SK-N-SH treated with all-trans-retinoic acid at 6 μM for 48 hours (cell line): ENCODE measurements around the gene ENDOV.

Experiments
- ATAC-seq: fragments of 200-7000 bp; cut with Tn5 transposase; 3 replicates; pipeline ENCODE4 v1.9.1; 2020; ENCODE audit warnings: mild to moderate bottlenecking, moderate library complexity
- ARNTL ChIP-seq: fragments of 450-650 bp; formaldehyde crosslinking; IDR thresholded peaks from 2 replicates; pipeline ENCODE4 v1.5.0; 2020; ENCODE audit warnings: low read depth, mild to moderate bottlenecking, moderate library complexity, borderline replicate concordance
- BACH2 ChIP-seq: fragments of 250-450 bp; sonication (Bioruptor Pico); IDR thresholded peaks from 2 replicates; pipeline ENCODE4 v1.9.0; 2021; ENCODE audit warnings: mild to moderate bottlenecking, borderline replicate concordance
- CREB5 ChIP-seq: fragments of 250-450 bp; sonication (Bioruptor Pico); IDR thresholded peaks from 2 replicates; pipeline ENCODE4 v1.5.1; 2020; ENCODE audit warnings: low read depth, mild to moderate bottlenecking, moderate library complexity
- CSDC2 ChIP-seq: fragments of 250-450 bp; sonication (Bioruptor Pico); IDR thresholded peaks from 2 replicates; pipeline ENCODE4 v1.5.0; 2020; ENCODE audit warnings: mild to moderate bottlenecking, moderate library complexity
- CSRNP3 ChIP-seq: fragments of 250-450 bp; sonication (Bioruptor Pico); IDR thresholded peaks from 2 replicates; pipeline ENCODE4 v1.5.1; 2021; ENCODE audit warnings: mild to moderate bottlenecking, moderate library complexity
- ESRRG ChIP-seq: fragments of 250-450 bp; sonication (Bioruptor Pico); IDR thresholded peaks from 2 replicates; pipeline ENCODE4 v1.6.1; 2021; ENCODE audit warnings: mild to moderate bottlenecking
- OSR1 ChIP-seq: fragments of 250-450 bp; sonication (Bioruptor Pico); IDR thresholded peaks from 2 replicates; pipeline ENCODE4 v1.8.0; 2022; ENCODE audit warnings: moderate library complexity, mild to moderate bottlenecking, inconsistent platforms
- PATZ1 ChIP-seq: fragments of 250-450 bp; sonication (Bioruptor Pico); IDR thresholded peaks from 2 replicates; pipeline ENCODE4 v1.8.0; 2020; ENCODE audit warnings: mild to moderate bottlenecking, moderate library complexity, borderline replicate concordance
- POU6F1 ChIP-seq: fragments of 250-450 bp; sonication (Bioruptor Pico); IDR thresholded peaks from 2 replicates; pipeline ENCODE4 v1.8.0; 2021; ENCODE audit warnings: low read depth, mild to moderate bottlenecking, moderate library complexity, borderline replicate concordance
- PPARA ChIP-seq: fragments of 250-450 bp; sonication (Bioruptor Pico); IDR thresholded peaks from 2 replicates; pipeline ENCODE4 v1.5.0; 2020; ENCODE audit warnings: mild to moderate bottlenecking, borderline replicate concordance
- RARB ChIP-seq: fragments of 250-450 bp; sonication (Bioruptor Pico); IDR thresholded peaks from 2 replicates; pipeline ENCODE4 v1.8.0; 2021; ENCODE audit warnings: mild to moderate bottlenecking, moderate library complexity
- TCF4 ChIP-seq: fragments of 250-450 bp; sonication (Bioruptor Pico); IDR thresholded peaks from 2 replicates; pipeline ENCODE4 v1.8.0; 2021; ENCODE audit warnings: mild to moderate bottlenecking, moderate library complexity, borderline replicate concordance
- TOX ChIP-seq: fragments of 250-450 bp; sonication (Bioruptor Pico); IDR thresholded peaks from 2 replicates; pipeline ENCODE4 v1.8.0; 2021; ENCODE audit warnings: mild to moderate bottlenecking, moderate library complexity, borderline replicate concordance
- ZC3H10 ChIP-seq: fragments of 250-450 bp; sonication (Bioruptor Pico); IDR thresholded peaks from 2 replicates; pipeline ENCODE4 v1.5.1; 2021; ENCODE audit warnings: mild to moderate bottlenecking, moderate library complexity
- ZFP3 ChIP-seq: fragments of 250-450 bp; sonication (Bioruptor Pico); IDR thresholded peaks from 2 replicates; pipeline ENCODE4 v1.5.0; 2020; ENCODE audit warnings: mild to moderate bottlenecking, moderate library complexity
- ZNF70 ChIP-seq: fragments of 450-650 bp; formaldehyde crosslinking; IDR thresholded peaks from 2 replicates; pipeline ENCODE4 v1.5.0; 2020; ENCODE audit warnings: mild to moderate bottlenecking, moderate library complexity

Gene ENDOV

GRCh38 chr17:80416260-80416939, 1.4 kb downstream of the ENDOV start:
- TF ChIP-seq PATZ1 (CRISPR knock-in tag) = no peak
- TF ChIP-seq, all 23 proteins: peak for 0
- no peak for ATAC-seq

- ATAC-seq = no peak
- no peak for TF ChIP-seq CSRNP3
Measured at GRCh38 chr17:80416940-80417293, 1.9 kb downstream of the ENDOV start.

- ATAC-seq = no peak
- TF ChIP-seq OSR1 (CRISPR knock-in tag) = no peak
- no peak for TF ChIP-seq RARB (CRISPR knock-in tag)
- TF ChIP-seq BACH2 (CRISPR knock-in tag) = no peak
- no peak for TF ChIP-seq TCF4 (CRISPR knock-in tag)
- TF ChIP-seq PPARA (CRISPR knock-in tag) = no peak
- no peak for TF ChIP-seq PATZ1 (CRISPR knock-in tag)
- TF ChIP-seq ZFP3 (CRISPR knock-in tag) = no peak
- no peak for TF ChIP-seq CSRNP3
- TF ChIP-seq ARNTL (CRISPR knock-in tag) = no peak
- no peak for TF ChIP-seq CREB5 (CRISPR knock-in tag)
- no peak for TF ChIP-seq POU6F1 (CRISPR knock-in tag)
- TF ChIP-seq TOX (CRISPR knock-in tag) = no peak
Measured at GRCh38 chr17:80418589-80418988, 3.6 kb downstream of the ENDOV start.

- no peak for ATAC-seq
- TF ChIP-seq ZNF70 (CRISPR knock-in tag) = no peak
- TF ChIP-seq CREB5 (CRISPR knock-in tag) = no peak
- no peak for TF ChIP-seq TCF4 (CRISPR knock-in tag)
- no peak for TF ChIP-seq PATZ1 (CRISPR knock-in tag)
- TF ChIP-seq ZC3H10 (CRISPR knock-in tag) = no peak
- TF ChIP-seq CSDC2 = no peak
- no peak for TF ChIP-seq TOX (CRISPR knock-in tag)
- no peak for TF ChIP-seq ESRRG (CRISPR knock-in tag)
- TF ChIP-seq CSRNP3 = no peak
- TF ChIP-seq, all 23 proteins: peak for 0
Measured at GRCh38 chr17:80419255-80419654, 4.3 kb downstream of the ENDOV start.
